Fibroblast of lung (primary cell): Measurements from ENCODE around the gene MBD6. TPM values are rescaled to one million over a fixed set of nuclear protein-coding genes. Genes with fewer than 3 reads are reported as not detected.

ENCODE experiments used
- DNase-seq, 2 donors: peaks; one replicate each; pipeline versions ENCODE4 v3.0.0 to v3.0.0-alpha.2; 2010; ENCODE audit warnings: low read depth in 2 of 2
- H2AFZ ChIP-seq: 2 replicates; pipeline ENCODE4 v1.5.1; 2012; ENCODE audit warnings: low read length, control low read depth, inconsistent platforms
- H3K27ac ChIP-seq: 2 replicates; pipeline ENCODE4 v1.5.1; 2011; ENCODE audit warnings: low read length, control low read depth; ENCODE audit not compliant: insufficient read depth
- H3K27me3 ChIP-seq: 2 replicates; pipeline ENCODE4 v1.5.1; 2011; ENCODE audit warnings: mild to moderate bottlenecking, low read length; ENCODE audit not compliant: control insufficient read depth, insufficient read depth
- H3K36me3 ChIP-seq: 2 replicates; pipeline ENCODE4 v1.5.1; 2011; ENCODE audit warnings: low read length; ENCODE audit not compliant: control insufficient read depth, insufficient read depth
- H3K4me1 ChIP-seq: 2 replicates; pipeline ENCODE4 v1.5.1; 2011; ENCODE audit warnings: low read length; ENCODE audit not compliant: control insufficient read depth, insufficient read depth; ENCODE audit errors: extremely low read depth
- H3K4me2 ChIP-seq: 2 replicates; pipeline ENCODE4 v1.5.1; 2011; ENCODE audit warnings: low read length, control low read depth; ENCODE audit not compliant: insufficient read depth; ENCODE audit errors: extremely low read depth
- H3K4me3 ChIP-seq, 4 experiments: fragments of 200-600 bp in 1 of 4; sonication (generic) in 1 of 4; replicated peaks in 1 of 4; 2 replicates each; pipeline ENCODE4 v1.5.1; 2011 to 2016; ENCODE audit warnings: low read length in 4 of 4, low read depth in 3 of 4, mild to moderate bottlenecking in 3 of 4, control low read depth in 2 of 4, inconsistent platforms in 1 of 4, mixed read lengths in 1 of 4; ENCODE audit not compliant: insufficient read depth in 1 of 4; ENCODE audit errors: control extremely low read depth in 1 of 4
- H3K79me2 ChIP-seq: 2 replicates; pipeline ENCODE4 v1.5.1; 2012; ENCODE audit warnings: mild to moderate bottlenecking, low read length, inconsistent platforms; ENCODE audit not compliant: control insufficient read depth, insufficient read depth
- H3K9ac ChIP-seq: 2 replicates; pipeline ENCODE4 v1.5.1; 2011; ENCODE audit warnings: mild to moderate bottlenecking, low read length, control low read depth; ENCODE audit not compliant: insufficient read depth
- H3K9me3 ChIP-seq: 2 replicates; pipeline ENCODE4 v1.5.1; 2012; ENCODE audit warnings: low read depth, low read length; ENCODE audit not compliant: control insufficient read depth, insufficient read depth
- H4K20me1 ChIP-seq: 2 replicates; pipeline ENCODE4 v1.5.1; 2011; ENCODE audit warnings: low read length; ENCODE audit not compliant: control insufficient read depth, insufficient read depth; ENCODE audit errors: extremely low read depth
- CTCF ChIP-seq, 2 donors: IDR thresholded peaks in 1 of 2; conservative IDR thresholded peaks in 1 of 2; 1 replicate in 1 of 2; 2 replicates in 1 of 2; pipeline ENCODE4 v1.5.1; 2011 to 2012; ENCODE audit warnings: low read length in 2 of 2, control low read depth in 1 of 2, inconsistent platforms in 1 of 2, low read depth in 1 of 2, mild to moderate bottlenecking in 1 of 2
- EZH2 ChIP-seq: IDR thresholded peaks from 2 replicates; pipeline ENCODE4 v1.5.1; 2012; ENCODE audit warnings: low read length, control low read depth, mild to moderate bottlenecking; ENCODE audit errors: missing control alignments
- polyA plus RNA-seq, 2 donors: library from polyadenylated mRNA; depleted of rRNA in 1 of 2; stranded (reverse) in 1 of 2; unstranded in 1 of 2; fragments of >200 nt; gene quantifications; 2 replicates each; pipeline ENCODE4 v1.2.1, GENCODE V29; 2011 to 2012; ENCODE audit warnings: missing spikeins in 1 of 2
- total RNA-seq: library from RNA; depleted of rRNA; stranded (reverse); fragments of >200 nt; gene quantifications from 2 replicates; pipeline ENCODE4 v1.2.1, GENCODE V29; 2014

Gene MBD6
- total and polyA plus RNA-seq, 2 donors (not counting 1 experiment from before 2014, with no cell fraction given), result 3.0 to 7.1 TPM

GRCh38 chr12:57533108-57533507, 10.5 kb downstream of the MBD6 start:
- no peak for TF ChIP-seq CTCF (conservative IDR thresholded peaks at IDR 0.05 in 1 of 2, IDR thresholded peaks at IDR 0.05 in 1 of 2; ENCODE audit: low read depth in 1 of 2, low read length in 2 of 2)
- Histone ChIP-seq H3K9ac (no peak overlapping the region), H2AFZ (no peak overlapping the region), H3K79me2 (no peaks in the 10 kb centered on the region), H3K27ac (no peak overlapping the region), H3K9me3 (no peaks in the 10 kb centered on the region), H3K4me1 (no peaks in the 10 kb centered on the region), H3K27me3 (no peaks in the 10 kb centered on the region), H3K36me3 (peaks cover 23% of the 10 kb centered on the region), H3K4me3 (no peak overlapping the region), H3K4me2 (no peak overlapping the region), H4K20me1 (no peaks in the 10 kb centered on the region)
- no peak for DNase-seq

GRCh38 chr12:57534250-57534649, 11.6 kb downstream of the MBD6 start:
- Histone ChIP-seq H3K4me2 (no peak overlapping the region), H3K79me2 (no peaks in the 10 kb centered on the region), H3K4me3 (no peak overlapping the region), H3K27ac (no peak overlapping the region), H4K20me1 (no peaks in the 10 kb centered on the region), H2AFZ (no peak overlapping the region), H3K9ac (no peak overlapping the region), H3K27me3 (no peaks in the 10 kb centered on the region), H3K4me1 (no peaks in the 10 kb centered on the region), H3K9me3 (no peaks in the 10 kb centered on the region), H3K36me3 (peaks cover 23% of the 10 kb centered on the region)
- TF ChIP-seq EZH2 (no peak), CTCF (conservative IDR thresholded peaks at IDR 0.05 in 1 of 2, IDR thresholded peaks at IDR 0.05 in 1 of 2; ENCODE audit: low read depth in 1 of 2, low read length in 2 of 2) (no peak)
- DNase-seq, result no peak

GRCh38 chr12:57534991-57535543, 12.4 kb downstream of the MBD6 start:
- no peak overlapping the region for H3K4me2 ChIP-seq
- peaks cover 20% of the 10 kb centered on the region for H3K36me3 ChIP-seq
- TF ChIP-seq CTCF (conservative IDR thresholded peaks at IDR 0.05 in 1 of 2, IDR thresholded peaks at IDR 0.05 in 1 of 2; ENCODE audit: low read depth in 1 of 2, low read length in 2 of 2) (no peak), EZH2 (no peak)
- no peak overlapping the region for H3K27ac ChIP-seq
- H3K79me2 ChIP-seq, result peaks cover under 1% of the 10 kb centered on the region
- no peaks in the 10 kb centered on the region for H3K4me1 ChIP-seq
- H3K9me3 ChIP-seq, result no peaks in the 10 kb centered on the region
- H3K4me3 ChIP-seq, result no peak overlapping the region
- no peak overlapping the region for H3K9ac ChIP-seq
- H3K27me3 ChIP-seq, result no peaks in the 10 kb centered on the region
- H4K20me1 ChIP-seq, result no peaks in the 10 kb centered on the region
- no peak overlapping the region for H2AFZ ChIP-seq
- DNase-seq, result no peak
